K562 (cell line): Measurements from ENCODE around the gene FBXL3. TPM values are rescaled to one million over a fixed set of nuclear protein-coding genes. Genes with fewer than 3 reads are reported as not detected.

ENCODE experiments used
- ATAC-seq: fragments of 200-7000 bp; cut with Tn5 transposase; 3 replicates; pipeline ENCODE4 v1.9.1; 2020; ENCODE audit warnings: moderate library complexity
- BruUV-seq: library from RNA; stranded (reverse); fragments of 400-500 nt; replicated peaks from 2 replicates; lab custom pipeline; 2021; lab: Mats Ljungman, UMichigan
- CTCF ChIA-PET: fragments of 300-600 bp; formaldehyde crosslinking; extraction: SDS; loops from one replicate; lab custom pipeline; 2021; ENCODE audit warnings: low intra/inter-chr PET ratio; lab: Yijun Ruan, JAX
- POLR2A ChIA-PET: fragments of 300-600, 350-650 bp; sonication (Branson Sonifier 250); formaldehyde crosslinking; extraction: SDS; loops from one replicate; lab custom pipeline; 2021; ENCODE audit warnings: antibody characterized with exemption, inconsistent platforms; lab: Yijun Ruan, JAX
- DNase-seq, 4 experiments: peaks; one replicate each; pipeline versions ENCODE4 v3.0.0 to v3.0.0-alpha.2; 2011 to 2018; ENCODE audit warnings: low spot score in 3 of 4, mixed read lengths in 3 of 4; ENCODE audit errors: extremely low read depth in 1 of 4
- FAIRE-seq: peaks from 2 replicates; lab custom pipeline; 2011; peaks lifted over from hg19 to GRCh38; lab: Jason Lieb, UNC
- H2AFZ ChIP-seq: 2 replicates; pipeline ENCODE4 v1.6.0; 2011; ENCODE audit warnings: low read depth, low read length, control low read depth, inconsistent platforms
- H3K27ac ChIP-seq: fragments of 200-600 bp; 3 replicates; pipeline ENCODE4 v1.8.0; 2011; ENCODE audit warnings: low read depth, mild to moderate bottlenecking, control low read depth, inconsistent platforms, low read length, moderate library complexity, mixed read lengths; ENCODE audit errors: extremely low read depth
- H3K27me3 ChIP-seq, 2 experiments: fragments of 300-600 bp in 1 of 2; 2 replicates in 1 of 2; 3 replicates in 1 of 2; pipeline versions ENCODE4 v1.6.0 to v1.8.0; 2011; ENCODE audit warnings: inconsistent platforms in 2 of 2, low read length in 2 of 2, mild to moderate bottlenecking in 1 of 2, mixed read lengths in 1 of 2, moderate library complexity in 1 of 2; ENCODE audit not compliant: control insufficient read depth in 2 of 2, insufficient read depth in 2 of 2
- H3K36me3 ChIP-seq: fragments of 300-600 bp; 3 replicates; pipeline ENCODE4 v1.8.0; 2011; ENCODE audit warnings: mild to moderate bottlenecking, low read length, inconsistent platforms; ENCODE audit not compliant: control insufficient read depth, insufficient read depth
- H3K4me1 ChIP-seq, 2 experiments: fragments of 200-600 bp in 1 of 2; replicated peaks in 1 of 2; 2 replicates in 1 of 2; 3 replicates in 1 of 2; pipeline versions ENCODE4 v1.5.1 to v1.8.0; 2011; ENCODE audit warnings: inconsistent platforms in 2 of 2, low read length in 2 of 2, mild to moderate bottlenecking in 1 of 2, mixed read lengths in 1 of 2, moderate library complexity in 1 of 2; ENCODE audit not compliant: control insufficient read depth in 2 of 2, insufficient read depth in 2 of 2
- H3K4me2 ChIP-seq: 2 replicates; pipeline ENCODE4 v1.6.1; 2011; ENCODE audit warnings: low read length, control low read depth, inconsistent platforms, mixed read lengths; ENCODE audit not compliant: insufficient read depth
- H3K4me3 ChIP-seq: fragments of 200-600 bp; sonication (generic), shearing (Covaris generic); 2 replicates; pipeline ENCODE4 v1.5.1; 2016; ENCODE audit warnings: control low read depth, inconsistent platforms
- H3K79me2 ChIP-seq: fragments of 200-600 bp; 3 replicates; pipeline ENCODE4 v1.8.0; 2011; ENCODE audit warnings: low read length, inconsistent platforms; ENCODE audit not compliant: control insufficient read depth, insufficient read depth
- H3K9ac ChIP-seq, 2 experiments: 2 replicates each; pipeline versions ENCODE4 v1.6.0 to v1.6.1; 2011; ENCODE audit warnings: low read depth in 2 of 2, low read length in 2 of 2, control low read depth in 1 of 2, inconsistent platforms in 1 of 2, mild to moderate bottlenecking in 1 of 2, mixed read lengths in 1 of 2; ENCODE audit not compliant: insufficient read depth in 1 of 2
- H3K9me1 ChIP-seq: one replicate; pipeline ENCODE4 v1.6.0; 2011; ENCODE audit warnings: inconsistent platforms, mild to moderate bottlenecking, low read length, moderate library complexity; ENCODE audit not compliant: control insufficient read depth, insufficient read depth
- H3K9me3 ChIP-seq: replicated peaks from 2 replicates; pipeline ENCODE4 v1.5.1; 2011; ENCODE audit warnings: low read depth, low read length, inconsistent platforms; ENCODE audit not compliant: control insufficient read depth, insufficient read depth
- H4K20me1 ChIP-seq: replicated peaks from 2 replicates; pipeline ENCODE4 v1.6.1; 2011; ENCODE audit warnings: low read length, inconsistent platforms, mixed read lengths; ENCODE audit not compliant: control insufficient read depth, insufficient read depth
- ATF1 ChIP-seq, 2 experiments: fragments of 450-650 bp in 1 of 2; IDR thresholded peaks; 2 replicates each; pipeline ENCODE4 v1.6.1; 2016; ENCODE audit warnings: missing compliant biosample characterization in 1 of 2, missing genetic modification characterization in 1 of 2
- CREB3L1 ChIP-seq: fragments of 450-650 bp; IDR thresholded peaks from 2 replicates; pipeline ENCODE4 v1.6.1; 2014; ENCODE audit warnings: low read depth, mild to moderate bottlenecking, moderate library complexity, borderline replicate concordance
- E2F1 ChIP-seq: sonication (generic); formaldehyde crosslinking; IDR thresholded peaks from 2 replicates; pipeline ENCODE4 v1.8.1; 2023; ENCODE audit warnings: mild to moderate bottlenecking, missing genetic modification reagents, moderate library complexity
- ELK1 ChIP-seq: sonication (generic); formaldehyde crosslinking; IDR thresholded peaks from 2 replicates; pipeline ENCODE4 v1.8.1; 2022; ENCODE audit warnings: missing genetic modification reagents
- FOXJ3 ChIP-seq: sonication (generic); formaldehyde crosslinking; IDR thresholded peaks from 2 replicates; pipeline ENCODE4 v1.4.0; 2020; ENCODE audit warnings: mild to moderate bottlenecking, missing genetic modification reagents
- KDM1A ChIP-seq, 2 experiments: fragments of 450-650 bp; IDR thresholded peaks; 2 replicates each; pipeline ENCODE4 v1.6.1; 2016; ENCODE audit warnings: mild to moderate bottlenecking in 2 of 2
- MCM7 ChIP-seq, 2 experiments: fragments of 450-650 bp; IDR thresholded peaks; 2 replicates each; pipeline ENCODE4 v1.6.1; 2016 to 2018
- PKNOX1 ChIP-seq: fragments of 450-650 bp; IDR thresholded peaks from 2 replicates; pipeline ENCODE4 v1.6.1; 2016
- SLC30A9 ChIP-seq: fragments of 250-450 bp; sonication (Bioruptor Pico); IDR thresholded peaks from 2 replicates; pipeline ENCODE4 v1.8.0; 2022; ENCODE audit warnings: mild to moderate bottlenecking, moderate library complexity
- SUPT5H ChIP-seq: fragments of 450-650 bp; IDR thresholded peaks from 2 replicates; pipeline ENCODE4 v1.6.1; 2016
- TARDBP ChIP-seq: fragments of 450-650 bp; IDR thresholded peaks from 2 replicates; pipeline ENCODE4 v1.6.1; 2016
- ZFX ChIP-seq: sonication (generic); formaldehyde crosslinking; IDR thresholded peaks from 2 replicates; pipeline ENCODE4 v1.8.0; 2022; ENCODE audit warnings: mild to moderate bottlenecking, missing genetic modification reagents, moderate library complexity
- WGBS: fragments of 100-300 bp; shearing (Covaris generic); methylation state at CpG from one replicate; pipeline ENCODE4 v1.1.6; 2016; ENCODE audit warnings: low coverage, mixed read lengths; ENCODE audit not compliant: insufficient coverage; ENCODE audit errors: missing lambda C conversion rate; 5-methylcytosine and 5-hydroxymethylcytosine counted together
- in situ Hi-C: fragments of 300-500 bp; cut with MboI; formaldehyde crosslinking; loops from 4 replicates; pipeline ENCODE4 v1.15.0; 2018; ENCODE audit warnings: inconsistent platforms, mixed read lengths
- intact Hi-C: fragments of 100-400 bp; cut with micrococcal nuclease; formaldehyde crosslinking; loops from 2 replicates; pipeline ENCODE4 v1.14.2; 2022
- polyA plus RNA-seq, 8 experiments: library from polyadenylated mRNA; depleted of rRNA in 4 of 8; stranded (reverse) in 5 of 8; unstranded in 3 of 8; fragments of >200 nt; fragmentation: Nextera tagmentation in 2 of 8; fragmentation: Illumina TruSeq in 1 of 8; extraction: Ambion mirVana in 2 of 8; extraction: Trizol in 1 of 8; gene quantifications; 2 replicates each; pipeline versions ENCODE4 v1.2.1 to v1.2.3, GENCODE V29; 2011 to 2014; ENCODE audit warnings: inconsistent platforms in 1 of 8, missing spikeins in 1 of 8
- total RNA-seq, 7 experiments: library from RNA; depleted of rRNA in 6 of 7; stranded (reverse); fragments of >200 nt in 6 of 7; fragmentation: Illumina TruSeq in 2 of 7; extraction: Trizol in 2 of 7; gene quantifications; 2 replicates each; pipeline versions ENCODE4 v1.2.1 to v1.2.3, GENCODE V29; 2011 to 2021; ENCODE audit warnings: low replicate concordance in 1 of 7

FBXL3 gene
- total and polyA plus RNA-seq, 9 of the 15 experiments (the other 6 are each of a cell fraction or from before 2014, with no cell fraction given) = 3.8 to 16.4 (median 12.6) TPM

- Histone ChIP-seq H3K4me3 (no peak overlapping the region), H3K9me3 (no peaks in the 10 kb centered on the region), H3K36me3 (no peaks in the 10 kb centered on the region), H3K27me3 (peaks cover 0 to 22% of the 10 kb centered on the region in 2 experiments; a peak in 1 of 5 replicates), H3K4me1 (peaks cover 0 to 4% of the 10 kb centered on the region in 2 experiments; a peak in 2 of 5 replicates), H3K79me2 (no peaks in the 10 kb centered on the region), H2AFZ (no peak overlapping the region), H3K9me1 (no peaks in the 10 kb centered on the region), H3K4me2 (no peak overlapping the region), H3K9ac (no peak overlapping the region), H3K27ac (no peak overlapping the region), H4K20me1 (no peaks in the 10 kb centered on the region)
- intact Hi-C loops = no loop called here
- POLR2A ChIA-PET = interaction anchor here (1.0 kb wide), 1 partner anchor 15 kb away, joined by 3 read pairs; the partner anchor contains the start of gene CLN5
- WGBS = 4% methylated on average over 3 of the region's 5 CpGs
- FAIRE-seq (no peak), ATAC-seq (no peak), DNase-seq (no peak)
- no TSS peak for BruUV-seq
- in situ Hi-C loops = no loop called here
- TF ChIP-seq ATF1 (CRISPR knock-in tag; IDR thresholded peaks at IDR 0.05) = no peak
- TF ChIP-seq ATF1 (tag; IDR thresholded peaks at IDR 0.05) = no peak
- TF ChIP-seq, all 486 proteins: peak for 0
- CTCF ChIA-PET = no interaction called here
These were observed 50.0 kb downstream of the FBXL3 start for GRCh38 chr13:76976929-76977328.

GRCh38 chr13:76976490-76976889 is 50.5 kb downstream of the FBXL3 start:
- H3K36me3 ChIP-seq = no peaks in the 10 kb centered on the region
- no peaks in the 10 kb centered on the region for H3K79me2 ChIP-seq
- DNase-seq (no peak), FAIRE-seq (no peak), ATAC-seq (no peak)
- H4K20me1 ChIP-seq = no peaks in the 10 kb centered on the region
- H3K9me1 ChIP-seq = no peaks in the 10 kb centered on the region
- 3% methylated on average over 8 of the region's 8 CpGs for WGBS
- no peak overlapping the region for H3K27ac ChIP-seq
- ChIA-PET POLR2A (interaction anchor here (1.0 kb wide), 1 partner anchor 16 kb away, joined by 3 read pairs; the partner anchor contains the start of gene CLN5), CTCF (no interaction called here)
- H3K27me3 ChIP-seq = peaks cover 0 to 23% of the 10 kb centered on the region in 2 experiments; a peak in 2 of 5 replicates
- H3K9me3 ChIP-seq = no peaks in the 10 kb centered on the region
- no TSS peak for BruUV-seq
- in situ Hi-C loops (no loop called here), intact Hi-C loops (no loop called here)
- no peak overlapping the region for H3K9ac ChIP-seq
- no peak overlapping the region for H3K4me2 ChIP-seq
- H3K4me1 ChIP-seq = peaks cover 0 to 4% of the 10 kb centered on the region in 2 experiments; a peak in 2 of 5 replicates
- no peak overlapping the region for H2AFZ ChIP-seq
- no peak overlapping the region for H3K4me3 ChIP-seq
- TF ChIP-seq KDM1A (IDR thresholded peaks at IDR 0.05) (no peak), CREB3L1 (no peak), ZFX (no peak), MCM7 (IDR thresholded peaks at IDR 0.05) (no peak), PKNOX1 (no peak), ELK1 (CRISPR knock-in tag) (no peak), E2F1 (CRISPR knock-in tag) (no peak), SLC30A9 (no peak), FOXJ3 (CRISPR knock-in tag) (no peak), SUPT5H (no peak), TARDBP (no peak)
